ENCODE data around the gene DEUP1. TPM values are rescaled to one million over a fixed set of nuclear protein-coding genes. Genes with fewer than 3 reads are reported as not detected.

Gene DEUP1
- total RNA-seq, 1 donor from 2014 or later, result not detected

- DNase-seq (ENCODE audit: low spot score), result no peak
- no peak overlapping the region for H3K27ac Mint-ChIP-seq
- no peaks in the 10 kb centered on the region for H3K4me1 Mint-ChIP-seq (ENCODE audit: low read depth)
- intact Hi-C loops (cut with micrococcal nuclease), result no loop called here
- H3K9me3 Mint-ChIP-seq, result peaks cover 2% of the 10 kb centered on the region
- no peaks in the 10 kb centered on the region for H3K36me3 Mint-ChIP-seq (ENCODE audit: low read depth)
- no peak overlapping the region for H3K4me3 Mint-ChIP-seq
- H3K27me3 Mint-ChIP-seq (ENCODE audit: insufficient read depth), result no peaks in the 10 kb centered on the region
Measured at GRCh38 chr11:93320230-93320629, 10.3 kb upstream of the DEUP1 start.

DNA sequence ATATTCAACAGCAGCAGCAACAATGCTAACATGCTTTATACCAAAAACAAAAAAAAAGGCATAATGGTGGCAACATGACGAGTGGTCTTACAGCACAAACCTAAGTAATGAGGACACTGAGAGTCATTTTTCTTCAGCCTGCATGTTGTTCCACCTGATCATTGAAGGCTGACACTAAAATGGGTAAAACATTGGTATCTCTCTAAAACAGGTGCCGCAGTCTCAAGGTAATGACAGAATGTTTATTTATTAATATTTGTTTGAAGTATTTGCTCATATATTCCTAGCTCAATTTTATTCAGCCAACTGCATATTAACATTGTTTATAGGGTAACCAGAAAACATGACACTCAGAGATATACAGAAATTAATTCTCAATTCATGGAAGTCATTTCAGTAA is 8.3 kb upstream of the DEUP1 start:
- no peaks in the 10 kb centered on the region for H3K36me3 Mint-ChIP-seq (ENCODE audit: low read depth)
- H3K4me1 Mint-ChIP-seq (ENCODE audit: low read depth), result no peaks in the 10 kb centered on the region
- H3K27ac Mint-ChIP-seq, result no peak overlapping the region
- no peak for DNase-seq (ENCODE audit: low spot score)
- intact Hi-C loops (cut with micrococcal nuclease), result no loop called here
- H3K9me3 Mint-ChIP-seq, result no peaks in the 10 kb centered on the region
- H3K4me3 Mint-ChIP-seq, result no peak overlapping the region
- no peaks in the 10 kb centered on the region for H3K27me3 Mint-ChIP-seq (ENCODE audit: insufficient read depth)

DNA sequence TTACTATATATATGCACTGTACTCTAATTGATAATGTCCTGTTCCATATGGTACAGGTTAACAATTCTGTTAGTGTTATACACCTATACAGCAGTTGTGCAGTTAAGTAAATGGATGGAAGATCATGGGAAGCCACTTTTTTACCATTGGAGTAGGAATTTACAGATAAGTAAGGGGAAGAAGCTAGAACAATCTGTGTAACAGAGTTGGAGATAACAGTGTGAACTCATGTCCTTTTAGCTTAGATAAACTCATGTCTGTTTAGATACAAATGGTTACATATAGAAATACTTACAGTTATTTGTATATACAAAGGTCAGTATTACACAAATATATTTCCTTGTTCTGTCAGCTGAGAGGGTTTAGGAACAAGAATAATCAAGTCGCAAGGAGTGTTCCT is 6.8 kb upstream of the DEUP1 start:
- H3K4me1 Mint-ChIP-seq (ENCODE audit: low read depth), result no peaks in the 10 kb centered on the region
- H3K9me3 Mint-ChIP-seq, result no peaks in the 10 kb centered on the region
- H3K4me3 Mint-ChIP-seq, result no peak overlapping the region
- H3K27me3 Mint-ChIP-seq (ENCODE audit: insufficient read depth), result peaks cover 4% of the 10 kb centered on the region
- no peak overlapping the region for H3K27ac Mint-ChIP-seq
- no peaks in the 10 kb centered on the region for H3K36me3 Mint-ChIP-seq (ENCODE audit: low read depth)
- intact Hi-C loops (cut with micrococcal nuclease), result no loop called here
- no peak for DNase-seq (ENCODE audit: low spot score)

DNA sequence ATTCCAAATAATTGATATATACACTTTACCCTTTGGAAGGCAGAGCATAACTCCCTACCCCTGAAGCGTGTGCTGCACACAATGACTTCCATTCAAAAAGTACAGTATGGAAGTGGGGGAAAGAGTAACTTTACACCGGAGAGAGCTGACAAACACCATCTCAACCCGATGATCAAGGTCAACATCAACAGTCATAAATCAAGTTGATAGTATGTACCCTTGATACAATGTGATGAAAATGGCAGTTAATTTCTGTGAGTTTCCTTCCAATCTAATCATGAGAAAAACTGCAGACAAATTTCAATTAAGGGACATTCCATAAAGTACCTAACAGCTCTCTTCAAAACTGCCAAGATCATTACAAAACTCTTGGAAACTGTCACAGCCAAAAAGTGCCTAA is 6.0 kb upstream of the DEUP1 start:
- Mint-ChIP-seq H3K27me3 (ENCODE audit: insufficient read depth) (peaks cover 9% of the 10 kb centered on the region), H3K9me3 (no peaks in the 10 kb centered on the region), H3K4me3 (no peak overlapping the region), H3K36me3 (ENCODE audit: low read depth) (no peaks in the 10 kb centered on the region), H3K27ac (no peak overlapping the region), H3K4me1 (ENCODE audit: low read depth) (no peaks in the 10 kb centered on the region)
- no peak for DNase-seq (ENCODE audit: low spot score)
- intact Hi-C loops (cut with micrococcal nuclease), result no loop called here

- intact Hi-C loops (cut with micrococcal nuclease), result no loop called here
Measured at GRCh38 chr11:93326681-93327080, 3.9 kb upstream of the DEUP1 start.

DNA sequence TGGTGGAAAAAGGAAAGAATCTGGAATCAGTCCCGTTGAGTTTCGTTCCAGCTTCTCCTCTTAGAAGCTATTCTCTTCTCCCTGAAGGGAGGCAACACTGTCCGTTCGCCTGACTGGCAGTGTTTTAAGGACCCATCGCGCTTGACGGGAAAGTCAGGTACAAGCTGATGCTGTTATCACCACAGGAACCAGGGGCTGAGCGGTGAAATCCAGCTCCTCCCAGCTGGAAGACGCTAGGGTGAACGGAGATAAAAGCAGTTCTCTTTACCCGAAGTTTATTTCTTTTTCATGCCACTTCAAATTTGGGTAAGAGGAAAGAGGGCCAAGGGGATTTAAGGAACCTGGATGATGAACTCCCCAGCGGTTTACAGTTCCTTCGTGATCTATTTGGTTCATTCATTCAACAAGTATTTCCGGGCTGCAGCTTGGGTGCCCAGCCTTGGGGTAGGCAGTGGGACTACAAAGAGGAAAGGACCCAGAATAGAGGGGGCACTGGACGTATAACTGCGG is 551 bp upstream of the DEUP1 start:
- intact Hi-C loops (cut with micrococcal nuclease), result no loop called here
- Mint-ChIP-seq H3K27ac (no peak overlapping the region), H3K4me1 (ENCODE audit: low read depth) (peaks cover 5% of the 10 kb centered on the region), H3K27me3 (ENCODE audit: insufficient read depth) (peaks cover 32% of the 10 kb centered on the region), H3K9me3 (no peaks in the 10 kb centered on the region), H3K36me3 (ENCODE audit: low read depth) (peaks cover 1% of the 10 kb centered on the region), H3K4me3 (peak overlapping the region; percentile 27)
- DNase-seq (ENCODE audit: low spot score), result no peak

More at GRCh38 chr11:93326681-93327080, 3.9 kb upstream of the DEUP1 start:
- no peak overlapping the region for H3K27ac Mint-ChIP-seq
- DNase-seq (ENCODE audit: low spot score), result no peak
- H3K36me3 Mint-ChIP-seq (ENCODE audit: low read depth), result peaks cover 1% of the 10 kb centered on the region
- H3K4me1 Mint-ChIP-seq (ENCODE audit: low read depth), result peaks cover 5% of the 10 kb centered on the region
- H3K27me3 Mint-ChIP-seq (ENCODE audit: insufficient read depth), result peaks cover 22% of the 10 kb centered on the region
- H3K9me3 Mint-ChIP-seq, result no peaks in the 10 kb centered on the region
- no peak overlapping the region for H3K4me3 Mint-ChIP-seq

- no peaks in the 10 kb centered on the region for H3K4me1 Mint-ChIP-seq (ENCODE audit: low read depth)
- no peaks in the 10 kb centered on the region for H3K9me3 Mint-ChIP-seq
- intact Hi-C loops (cut with micrococcal nuclease), result no loop called here
- no peak overlapping the region for H3K27ac Mint-ChIP-seq
- DNase-seq (ENCODE audit: low spot score), result no peak
- no peaks in the 10 kb centered on the region for H3K36me3 Mint-ChIP-seq (ENCODE audit: low read depth)
- no peak overlapping the region for H3K4me3 Mint-ChIP-seq
- peaks cover 3% of the 10 kb centered on the region for H3K27me3 Mint-ChIP-seq (ENCODE audit: insufficient read depth)
Measured at GRCh38 chr11:93340223-93340622, 9.7 kb downstream of the DEUP1 start.

GRCh38 chr11:93344855-93345333 is 14.4 kb downstream of the DEUP1 start:
- DNase-seq (ENCODE audit: low spot score), result no peak
- intact Hi-C loops (cut with micrococcal nuclease), result no loop called here

DNA sequence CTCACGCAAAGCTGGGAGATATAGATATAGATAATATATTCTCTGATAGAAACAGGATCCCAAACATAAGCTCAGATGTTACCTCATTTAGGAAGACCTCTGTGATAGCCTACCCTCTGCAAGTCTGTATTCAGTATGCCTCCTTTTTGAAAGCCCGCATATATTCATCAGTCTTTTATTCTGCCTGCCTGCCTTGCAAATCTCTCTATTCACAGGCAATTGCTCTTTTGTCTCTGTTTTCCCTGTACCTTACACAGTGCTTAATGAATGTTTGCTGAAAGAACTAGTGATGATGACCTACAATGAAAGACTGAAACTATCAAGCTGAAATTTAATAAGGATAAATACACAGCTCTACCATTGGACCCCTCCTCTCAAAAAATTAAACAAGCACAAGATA is 18.4 kb downstream of the DEUP1 start:
- no peak overlapping the region for H3K27ac Mint-ChIP-seq
- no peak for DNase-seq (ENCODE audit: low spot score)
- intact Hi-C loops (cut with micrococcal nuclease), result no loop called here
- H3K9me3 Mint-ChIP-seq, result no peaks in the 10 kb centered on the region
- H3K4me3 Mint-ChIP-seq, result no peak overlapping the region
- H3K36me3 Mint-ChIP-seq (ENCODE audit: low read depth), result no peaks in the 10 kb centered on the region
- H3K27me3 Mint-ChIP-seq (ENCODE audit: insufficient read depth), result peaks cover 4% of the 10 kb centered on the region
- no peaks in the 10 kb centered on the region for H3K4me1 Mint-ChIP-seq (ENCODE audit: low read depth)

More at GRCh38 chr11:93344855-93345333, 14.4 kb downstream of the DEUP1 start:
- Mint-ChIP-seq H3K27me3 (ENCODE audit: insufficient read depth) (peaks cover 4% of the 10 kb centered on the region), H3K4me3 (no peak overlapping the region), H3K9me3 (no peaks in the 10 kb centered on the region), H3K36me3 (ENCODE audit: low read depth) (no peaks in the 10 kb centered on the region), H3K4me1 (ENCODE audit: low read depth) (no peaks in the 10 kb centered on the region), H3K27ac (no peak overlapping the region)

DNA sequence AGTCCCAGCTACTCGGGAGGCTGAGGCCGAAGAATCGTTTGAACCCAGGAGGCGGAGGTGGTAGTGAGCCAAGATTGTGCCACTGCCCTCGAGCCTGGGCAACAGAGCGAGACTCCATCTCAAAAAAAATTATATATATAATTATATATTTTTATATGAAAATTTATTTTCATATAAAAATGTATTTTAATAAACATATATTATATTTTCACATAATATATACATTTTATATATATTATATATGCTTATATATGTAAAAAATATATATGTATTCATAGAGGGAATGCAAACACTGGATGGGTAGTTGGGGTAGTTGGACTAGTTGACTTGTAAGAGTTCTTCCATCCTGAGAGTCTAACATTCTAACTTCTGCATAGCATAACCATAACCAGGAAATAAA is 20.3 kb downstream of the DEUP1 start:
- H3K27ac Mint-ChIP-seq, result no peak overlapping the region
- intact Hi-C loops (cut with micrococcal nuclease), result no loop called here
- H3K9me3 Mint-ChIP-seq, result no peaks in the 10 kb centered on the region
- no peak for DNase-seq (ENCODE audit: low spot score)
- H3K27me3 Mint-ChIP-seq (ENCODE audit: insufficient read depth), result peaks cover 4% of the 10 kb centered on the region
- H3K4me3 Mint-ChIP-seq, result no peak overlapping the region
- H3K4me1 Mint-ChIP-seq (ENCODE audit: low read depth), result no peaks in the 10 kb centered on the region
- H3K36me3 Mint-ChIP-seq (ENCODE audit: low read depth), result no peaks in the 10 kb centered on the region

- Mint-ChIP-seq H3K27ac (no peak overlapping the region), H3K4me1 (ENCODE audit: low read depth) (no peaks in the 10 kb centered on the region), H3K4me3 (no peak overlapping the region), H3K9me3 (no peaks in the 10 kb centered on the region), H3K27me3 (ENCODE audit: insufficient read depth) (no peaks in the 10 kb centered on the region), H3K36me3 (ENCODE audit: low read depth) (no peaks in the 10 kb centered on the region)
- intact Hi-C loops (cut with micrococcal nuclease), result no loop called here
- no peak for DNase-seq (ENCODE audit: low spot score)
Measured at GRCh38 chr11:93359396-93359795, 28.9 kb downstream of the DEUP1 start.

DNA sequence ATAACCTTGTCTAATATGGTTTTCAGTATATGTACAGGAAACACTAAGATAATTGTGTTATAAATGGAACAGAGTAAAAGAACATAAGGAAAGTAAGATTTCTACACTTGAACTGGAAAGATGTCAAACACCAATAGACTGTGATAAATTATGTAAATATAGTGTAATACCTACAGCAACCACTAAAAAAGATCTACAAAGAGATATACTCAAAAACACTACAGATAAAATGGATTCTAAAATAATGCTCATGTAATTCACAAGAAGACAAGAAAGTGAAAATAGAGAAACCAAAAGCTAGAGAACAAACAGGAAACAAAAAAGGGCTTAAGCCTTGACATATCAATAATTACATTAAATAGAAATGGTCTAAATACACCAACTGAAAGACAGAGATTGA is 30.9 kb downstream of the DEUP1 start:
- intact Hi-C loops (cut with micrococcal nuclease), result no loop called here
- Mint-ChIP-seq H3K27me3 (ENCODE audit: insufficient read depth) (no peaks in the 10 kb centered on the region), H3K4me1 (ENCODE audit: low read depth) (no peaks in the 10 kb centered on the region)

DNA sequence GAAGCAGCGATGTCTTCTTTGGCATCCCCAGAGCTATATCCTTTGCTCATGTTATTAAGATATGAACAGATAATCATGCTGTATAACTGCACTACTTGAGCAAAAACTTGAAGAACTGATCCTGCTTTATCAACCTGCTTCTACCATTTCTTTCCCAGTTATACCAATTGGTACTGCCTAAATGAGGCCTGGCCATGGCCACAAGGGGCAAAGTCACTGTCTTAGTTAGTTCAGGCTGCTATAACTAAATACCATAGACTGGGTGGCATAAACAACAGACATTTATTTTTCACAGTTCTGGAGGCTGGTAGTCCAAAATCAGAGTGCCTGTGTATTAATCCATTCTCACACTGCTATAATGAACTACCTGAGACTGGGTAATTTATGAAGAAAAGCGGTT is 37.5 kb downstream of the DEUP1 start:
- no peak for DNase-seq (ENCODE audit: low spot score)
- H3K4me3 Mint-ChIP-seq, result no peak overlapping the region
- intact Hi-C loops (cut with micrococcal nuclease), result no loop called here
- H3K27me3 Mint-ChIP-seq (ENCODE audit: insufficient read depth), result no peaks in the 10 kb centered on the region
- H3K9me3 Mint-ChIP-seq, result no peaks in the 10 kb centered on the region
- H3K4me1 Mint-ChIP-seq (ENCODE audit: low read depth), result no peaks in the 10 kb centered on the region
- no peak overlapping the region for H3K27ac Mint-ChIP-seq
- H3K36me3 Mint-ChIP-seq (ENCODE audit: low read depth), result no peaks in the 10 kb centered on the region

More for the DNA sequence above, 30.9 kb downstream of the DEUP1 start:
- DNase-seq (ENCODE audit: low spot score), result no peak
- H3K9me3 Mint-ChIP-seq, result no peaks in the 10 kb centered on the region
- H3K36me3 Mint-ChIP-seq (ENCODE audit: low read depth), result no peaks in the 10 kb centered on the region
- H3K4me3 Mint-ChIP-seq, result no peak overlapping the region
- no peak overlapping the region for H3K27ac Mint-ChIP-seq

GRCh38 chr11:93370260-93370659 is 39.7 kb downstream of the DEUP1 start:
- Mint-ChIP-seq H3K4me3 (no peak overlapping the region), H3K4me1 (ENCODE audit: low read depth) (no peaks in the 10 kb centered on the region), H3K36me3 (ENCODE audit: low read depth) (no peaks in the 10 kb centered on the region), H3K27ac (no peak overlapping the region), H3K9me3 (no peaks in the 10 kb centered on the region), H3K27me3 (ENCODE audit: insufficient read depth) (no peaks in the 10 kb centered on the region)
- DNase-seq (ENCODE audit: low spot score), result no peak
- intact Hi-C loops (cut with micrococcal nuclease), result no loop called here
